ENCODE measurements around the gene TMEM109. TPM values are rescaled to one million over a fixed set of nuclear protein-coding genes. Genes with fewer than 3 reads are reported as not detected.
"Not testable (repeated sequence)": the region's sequence is repeated elsewhere in the genome, so short reads cannot be mapped to it uniquely, and the experiment has no call there.

Gene TMEM109
- total RNA-seq, 1 donor from 2014 or later = 80.2 TPM

DNA sequence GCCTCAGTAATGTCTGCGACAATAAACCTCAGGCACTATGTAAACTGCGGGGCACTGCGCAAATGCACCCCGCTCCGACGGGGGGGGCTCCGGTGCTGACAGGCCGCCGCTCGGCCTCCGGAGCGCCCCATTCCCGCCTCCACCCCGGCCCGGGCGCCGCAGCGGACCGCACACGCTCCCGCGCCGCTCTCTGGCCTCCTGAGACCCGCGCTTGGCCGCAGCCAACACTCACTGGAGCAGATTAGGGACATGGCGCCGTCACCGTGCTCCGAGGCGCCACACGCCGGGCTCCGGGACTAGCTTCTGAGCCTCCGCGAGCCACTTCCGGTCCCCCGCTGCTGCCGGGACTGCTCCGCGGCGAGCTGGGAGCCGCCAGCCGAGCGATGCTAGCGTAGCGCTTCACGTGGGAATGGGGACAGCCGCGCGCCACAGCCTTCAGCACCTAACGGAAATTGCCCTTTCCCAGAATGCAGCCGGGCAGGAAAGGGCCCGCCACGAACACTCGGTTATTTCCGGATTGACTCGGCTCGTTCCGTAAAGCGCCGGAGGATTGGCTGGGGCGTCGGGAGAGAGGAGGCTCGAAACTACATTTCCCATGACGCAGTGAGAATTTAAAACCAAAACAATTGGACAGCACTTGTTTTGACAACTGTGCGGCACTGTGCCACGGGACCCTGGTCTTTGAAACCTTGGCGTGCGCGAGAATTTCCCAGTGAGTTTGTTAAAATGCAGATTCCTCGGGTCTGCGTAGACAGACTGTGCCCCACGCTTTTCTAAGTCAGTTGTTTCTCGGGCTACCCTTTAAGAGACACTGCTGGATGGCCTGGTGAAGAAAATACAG, 7.6 kb upstream of the TMEM109 start, which contains the start of gene PRPF19:
TSS of gene PRPF19 (minus strand) at position 454 of the 841 bp plus-strand sequence. CDS start at position 251, 203 bp downstream.
- peak; percentile 99 for DNase-seq (ENCODE audit: low spot score)
- intact Hi-C loops (cut with DNase I) = loop anchor here (5.0 kb wide), 1 partner anchor 64 kb away; the partner anchor contains the start of gene CCDC86

DNA sequence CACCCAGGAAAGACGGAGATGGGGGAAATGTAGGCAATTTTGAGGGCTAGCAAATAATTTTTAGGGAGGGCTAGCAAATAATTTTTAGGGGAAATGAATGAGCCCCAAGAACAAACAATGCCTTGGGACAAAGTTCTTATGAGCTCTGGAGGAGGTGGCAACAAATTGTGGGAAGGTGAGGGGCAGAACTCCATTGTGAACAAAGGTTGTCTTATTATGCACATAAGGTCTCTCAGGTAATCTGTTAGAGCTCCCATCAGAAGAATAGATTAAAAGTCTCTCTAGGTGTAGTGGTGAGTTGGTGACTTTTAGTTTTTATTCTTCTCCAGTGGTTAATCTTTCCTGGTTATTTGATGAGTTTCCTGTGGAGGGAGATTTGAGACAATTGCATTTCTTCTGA, 5.2 kb upstream of the TMEM109 start:
- intact Hi-C loops (cut with DNase I) = loop anchor here (5.0 kb wide), 1 partner anchor 67 kb away; the partner anchor contains the start of gene CCDC86
- DNase-seq (ENCODE audit: low spot score) = no peak

DNA sequence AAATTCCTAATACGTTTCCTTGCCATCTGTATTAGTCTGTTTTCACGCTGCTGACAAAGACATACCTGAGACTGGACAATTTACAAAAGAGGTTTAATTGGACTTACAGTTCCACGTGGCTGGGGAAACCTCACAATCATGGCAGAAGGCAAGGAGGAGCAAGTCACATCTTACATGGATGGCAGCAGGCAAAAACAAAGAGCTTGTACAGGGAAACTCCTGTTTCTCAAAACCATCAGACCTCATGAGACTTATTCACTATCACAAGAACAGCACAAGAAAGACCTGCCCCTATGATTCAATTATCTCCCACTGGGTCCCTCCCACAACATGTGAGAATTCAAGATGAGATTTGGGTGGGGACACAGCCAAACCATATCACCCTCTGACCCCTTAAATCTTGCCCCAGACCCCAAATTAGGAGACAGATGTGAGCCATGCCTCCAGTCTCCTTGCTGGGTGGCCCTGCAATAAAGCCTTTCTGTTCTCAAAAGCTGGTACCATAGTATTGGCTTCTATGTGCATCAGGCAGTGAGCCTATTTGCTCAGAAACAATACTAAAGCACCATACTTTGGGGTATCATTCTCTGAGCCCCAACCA, 4.2 kb upstream of the TMEM109 start:
- not testable (repeated sequence) for DNase-seq (ENCODE audit: low spot score)
- intact Hi-C loops (cut with DNase I) = loop anchor here (5.0 kb wide), 1 partner anchor 67 kb away; the partner anchor contains the start of gene CCDC86

DNA sequence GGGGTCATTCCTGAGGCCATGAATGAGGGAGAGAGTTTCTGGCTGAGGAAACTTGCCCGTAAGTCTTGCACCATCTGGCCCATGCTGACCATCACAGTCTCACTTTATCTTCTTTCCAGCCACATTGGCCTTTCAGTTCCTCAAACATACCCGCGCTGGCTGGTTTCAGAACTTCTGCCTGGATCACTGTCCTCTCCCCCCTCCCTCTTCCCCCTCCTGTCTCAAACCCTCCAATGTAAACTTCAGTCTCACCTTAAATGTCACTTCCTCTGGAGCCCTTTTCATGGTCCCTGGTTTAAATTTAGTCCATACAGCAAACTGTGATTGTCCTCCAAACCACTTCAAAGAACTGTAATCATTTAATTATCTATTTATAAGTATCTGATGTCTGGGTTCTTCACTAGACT, 3.7 kb upstream of the TMEM109 start:
- intact Hi-C loops (cut with DNase I) = no loop called here
- no peak for DNase-seq (ENCODE audit: low spot score)

DNA sequence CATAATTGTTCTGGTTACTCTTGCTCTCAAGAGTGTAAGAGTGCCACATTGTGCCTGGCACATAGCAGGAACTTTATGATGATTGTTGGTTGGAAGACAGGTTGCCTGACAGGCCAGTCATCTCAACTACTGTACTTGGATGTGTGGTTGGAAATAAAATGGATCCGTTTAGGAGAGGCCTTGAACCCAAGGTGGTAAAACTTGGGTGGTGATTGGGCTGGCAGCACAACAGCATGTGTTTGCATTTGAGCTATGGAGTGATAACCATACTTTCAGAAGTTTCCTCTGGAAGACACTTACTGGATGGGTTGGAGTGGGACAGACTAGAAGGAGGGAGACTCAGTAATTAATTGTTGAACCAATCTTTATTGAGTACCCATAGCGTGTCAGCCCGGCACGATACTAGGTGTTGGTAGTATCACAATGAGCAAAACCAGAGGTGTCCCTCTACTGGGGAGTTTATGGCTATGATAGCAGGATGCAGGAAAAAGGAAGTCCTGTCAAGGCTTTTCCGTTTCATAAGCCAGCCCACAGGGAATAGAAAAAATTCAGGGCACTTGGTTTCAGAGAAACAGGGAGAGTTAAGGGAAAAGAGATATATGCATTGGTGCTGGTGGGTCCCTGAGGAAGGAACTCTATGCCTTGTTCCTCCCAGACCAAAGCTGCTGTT, 3.1 kb upstream of the TMEM109 start:
- intact Hi-C loops (cut with DNase I) = no loop called here
- no peak for DNase-seq (ENCODE audit: low spot score)

DNA sequence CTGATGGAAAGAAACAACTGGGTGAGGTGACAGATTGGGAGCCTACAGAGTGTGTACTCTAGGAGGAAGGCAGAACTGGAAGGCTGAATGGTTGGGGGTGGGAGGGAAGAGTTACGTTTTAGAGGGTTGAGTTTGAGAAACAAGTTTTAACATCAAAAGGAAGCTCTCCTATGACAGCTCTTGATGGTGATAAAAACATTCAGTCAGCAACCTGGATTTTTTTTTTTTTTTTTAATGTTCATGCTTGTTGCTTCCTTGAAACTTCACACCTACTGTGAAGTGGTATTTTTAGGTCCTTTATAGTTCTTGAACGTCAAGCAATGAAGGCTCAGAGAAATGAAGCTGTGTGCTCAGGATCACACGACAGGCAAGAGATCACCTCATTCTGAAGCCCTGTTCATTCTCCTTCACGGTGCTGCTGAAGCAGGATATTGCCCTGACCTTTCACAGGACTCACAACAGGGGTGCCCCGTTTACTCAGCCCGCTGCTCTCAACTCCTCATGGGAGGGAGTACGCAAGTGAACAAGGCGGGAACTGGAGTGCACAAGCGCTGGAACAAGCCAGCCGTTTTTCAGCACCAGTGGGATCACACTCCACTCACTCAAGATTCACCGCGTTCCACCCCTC, 1.6 kb upstream of the TMEM109 start:
- DNase-seq (ENCODE audit: low spot score) = no peak
- intact Hi-C loops (cut with DNase I) = no loop called here

DNA sequence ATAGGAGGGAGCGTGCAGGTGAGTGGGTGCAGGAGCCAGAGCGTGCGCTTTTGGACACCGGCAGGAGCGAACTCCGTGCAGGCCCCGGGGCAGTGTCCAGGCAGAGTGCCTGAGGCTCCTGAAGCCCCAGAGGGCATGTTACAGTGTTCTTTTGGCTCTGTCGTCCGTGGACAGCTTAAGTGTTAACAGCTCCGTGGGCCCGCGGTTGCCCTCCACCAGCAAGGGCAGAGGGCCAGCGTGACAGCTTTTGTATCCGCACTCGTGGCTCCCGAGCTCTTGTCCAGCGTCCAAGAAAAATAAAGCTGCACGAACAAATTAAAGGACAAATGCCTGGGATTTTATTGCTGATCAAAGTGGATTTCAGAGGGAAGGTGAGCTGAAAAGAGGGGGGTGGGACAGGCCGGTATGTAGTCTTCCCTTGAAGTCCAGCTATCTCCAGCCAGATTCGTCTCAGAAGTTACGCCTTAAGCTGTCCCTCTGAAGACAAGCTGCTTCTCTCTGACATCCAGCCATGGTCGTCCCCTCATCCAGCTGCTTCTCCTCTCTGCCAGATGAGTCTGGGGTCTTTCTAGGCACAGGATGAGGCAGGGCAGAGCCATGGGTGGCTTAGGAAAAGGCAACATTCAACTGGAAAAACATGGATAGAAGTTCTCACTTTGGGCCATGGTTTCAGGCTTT, 968 bp upstream of the TMEM109 start:
- intact Hi-C loops (cut with DNase I) = no loop called here

DNA sequence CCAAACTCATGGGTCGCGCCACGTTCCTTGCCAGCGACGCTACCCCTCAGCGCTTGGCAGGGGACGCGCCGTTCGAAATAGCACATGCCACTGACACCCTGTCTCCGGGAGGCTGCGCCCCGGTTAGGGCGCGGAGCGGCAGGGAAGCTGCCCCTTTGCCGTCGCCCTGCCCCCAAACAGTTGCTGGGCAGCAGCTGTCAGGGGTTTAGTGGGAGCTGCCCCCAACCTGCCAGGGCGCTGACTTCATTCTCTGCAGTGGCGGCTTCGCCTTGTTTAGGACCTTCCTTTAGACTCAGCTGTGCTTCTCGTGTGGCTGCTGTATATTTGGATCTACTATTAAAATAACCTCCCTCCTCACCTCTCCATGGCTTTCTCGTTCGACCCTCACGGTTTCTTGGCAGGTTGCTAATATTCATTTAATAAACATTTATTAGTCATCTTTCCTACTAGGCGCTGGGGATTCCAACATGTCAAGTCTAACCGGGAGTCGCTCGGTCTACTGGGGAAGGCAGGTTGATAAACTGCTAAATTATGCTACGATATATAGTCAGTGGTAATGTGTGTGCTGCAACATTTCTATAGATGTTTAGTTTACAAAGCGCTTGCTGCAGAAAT, 782 bp downstream of the TMEM109 start:
- DNase-seq (ENCODE audit: low spot score) = no peak
- intact Hi-C loops (cut with DNase I) = no loop called here

More for the DNA sequence above, 968 bp upstream of the TMEM109 start:
- DNase-seq (ENCODE audit: low spot score) = no peak

DNA sequence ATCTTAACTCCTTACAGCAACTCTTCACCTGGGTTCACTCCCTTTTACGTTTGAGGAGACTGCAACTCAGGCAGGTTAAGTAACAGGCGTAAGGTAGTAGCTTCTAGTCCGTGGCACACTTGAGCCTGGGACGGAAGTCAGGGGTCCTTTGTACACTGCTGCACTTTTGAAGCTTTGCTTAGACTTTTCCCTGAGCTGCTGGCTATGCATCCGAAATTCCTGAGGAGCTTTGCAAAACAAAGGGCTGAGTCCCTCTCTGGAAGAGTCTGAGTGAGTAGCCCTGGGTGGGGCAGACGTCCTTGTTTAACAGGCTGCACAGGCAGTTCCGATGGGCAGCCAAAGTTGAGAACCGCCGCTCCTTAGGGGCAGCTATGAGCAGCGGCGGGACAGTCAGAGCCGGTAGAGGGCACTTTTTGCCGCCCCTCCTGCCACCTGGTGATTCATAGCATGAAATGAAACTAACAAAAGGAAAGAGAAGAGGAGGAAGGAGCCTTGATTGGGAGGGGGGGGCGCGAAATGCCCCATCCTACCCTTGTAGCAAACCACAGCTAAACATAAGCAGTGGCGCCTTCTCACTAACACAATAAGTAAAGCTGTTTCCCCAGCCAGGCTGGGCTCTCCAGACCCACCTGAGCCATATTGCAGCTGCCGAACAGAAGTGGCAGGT, 1.4 kb downstream of the TMEM109 start:
- intact Hi-C loops (cut with DNase I) = no loop called here
- no peak for DNase-seq (ENCODE audit: low spot score)

DNA sequence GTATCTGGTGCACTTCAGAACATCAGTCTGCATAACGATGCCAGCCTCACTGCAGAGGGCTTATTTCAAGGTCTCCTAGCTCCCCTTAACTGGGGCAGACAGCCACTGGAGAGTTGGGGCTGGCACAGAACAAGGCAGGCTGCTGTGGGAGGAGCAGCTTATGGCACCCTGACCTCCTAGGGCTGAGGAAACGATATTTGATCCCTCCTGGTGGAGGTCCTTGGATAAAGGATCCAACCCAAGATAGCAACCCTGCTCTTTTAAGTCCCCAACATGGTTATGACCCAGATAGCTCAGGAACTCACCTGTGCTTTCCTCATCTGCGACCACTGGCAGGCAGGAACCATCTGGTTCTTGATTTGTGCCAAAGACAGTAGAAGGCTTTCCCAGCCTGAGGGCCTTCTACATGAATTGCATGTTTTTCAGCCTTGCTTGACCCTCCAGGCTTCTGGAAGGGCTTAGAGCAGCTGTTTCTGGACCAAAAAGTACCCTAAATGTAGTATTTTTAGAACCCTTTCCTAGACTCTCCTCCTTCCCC, 2.8 kb downstream of the TMEM109 start:
- intact Hi-C loops (cut with DNase I) = no loop called here
- no peak for DNase-seq (ENCODE audit: low spot score)

DNA sequence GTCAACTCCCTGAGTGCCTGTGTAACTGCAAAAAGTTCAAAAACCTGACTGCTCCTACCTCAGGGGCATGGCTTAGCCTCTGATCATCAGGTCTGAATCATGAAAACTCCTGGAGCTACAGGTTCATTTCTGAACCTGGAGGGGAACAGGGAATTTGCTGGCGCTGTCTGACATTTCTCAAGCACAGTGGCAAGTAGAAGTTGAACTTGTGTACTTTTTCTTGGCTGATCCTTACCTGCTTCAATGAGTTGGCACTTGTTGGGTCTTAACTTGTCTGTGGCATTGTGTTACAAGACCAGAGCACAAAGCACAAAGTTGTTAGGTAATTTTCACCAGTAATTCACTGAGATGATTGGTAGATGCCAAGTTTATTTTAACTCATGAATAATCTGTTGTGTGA, 3.3 kb downstream of the TMEM109 start:
- no peak for DNase-seq (ENCODE audit: low spot score)
- intact Hi-C loops (cut with DNase I) = no loop called here

DNA sequence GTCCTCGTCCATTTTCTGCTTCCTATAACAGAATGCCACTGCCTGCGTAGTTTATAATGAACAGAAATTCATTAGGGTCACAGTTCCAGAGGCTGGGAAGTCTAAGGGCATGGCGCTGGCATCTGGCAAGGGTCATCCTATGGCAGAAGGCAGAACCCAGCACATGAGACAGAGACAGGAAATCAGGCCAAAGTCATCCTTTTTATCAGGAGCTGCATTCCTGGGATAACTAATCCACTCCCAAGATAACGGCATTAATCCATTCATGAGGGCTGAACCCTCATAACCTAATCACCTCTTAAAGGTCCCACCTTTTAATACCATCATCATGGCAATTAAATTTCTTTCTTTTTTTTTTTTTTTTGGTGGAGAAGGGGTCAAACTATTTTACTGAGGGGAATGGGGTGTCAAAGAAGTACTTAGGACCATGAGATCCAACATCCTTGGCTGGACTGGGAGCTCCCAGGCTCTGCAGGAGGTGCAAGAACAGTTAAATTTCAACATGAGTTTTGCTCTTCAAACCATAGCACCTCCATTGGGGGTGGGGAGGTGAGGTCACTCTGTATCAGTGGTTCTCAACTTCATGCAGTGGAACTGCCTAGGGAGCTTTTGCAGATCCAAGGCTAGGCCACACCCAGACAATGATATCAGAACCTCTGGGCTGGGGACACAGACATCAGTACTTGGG, 4.4 kb downstream of the TMEM109 start:
- intact Hi-C loops (cut with DNase I) = no loop called here
- no peak for DNase-seq (ENCODE audit: low spot score)

DNA sequence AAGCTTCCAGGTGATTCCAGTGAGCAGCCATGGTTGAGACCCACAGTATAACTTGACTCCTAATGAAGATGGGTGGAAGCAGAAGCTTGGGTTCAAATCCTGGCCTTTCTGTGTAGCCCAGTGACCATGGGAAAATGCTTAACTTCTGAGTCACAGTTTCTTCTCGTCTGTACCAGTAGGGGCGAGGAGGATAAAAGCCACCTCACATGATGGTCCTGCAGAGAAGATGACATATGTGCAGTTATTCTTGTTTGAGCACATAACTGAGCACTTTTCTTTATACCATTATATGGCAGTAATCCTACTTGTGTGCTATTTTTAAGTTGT, 4.9 kb downstream of the TMEM109 start:
- DNase-seq (ENCODE audit: low spot score) = no peak
- intact Hi-C loops (cut with DNase I) = no loop called here

DNA sequence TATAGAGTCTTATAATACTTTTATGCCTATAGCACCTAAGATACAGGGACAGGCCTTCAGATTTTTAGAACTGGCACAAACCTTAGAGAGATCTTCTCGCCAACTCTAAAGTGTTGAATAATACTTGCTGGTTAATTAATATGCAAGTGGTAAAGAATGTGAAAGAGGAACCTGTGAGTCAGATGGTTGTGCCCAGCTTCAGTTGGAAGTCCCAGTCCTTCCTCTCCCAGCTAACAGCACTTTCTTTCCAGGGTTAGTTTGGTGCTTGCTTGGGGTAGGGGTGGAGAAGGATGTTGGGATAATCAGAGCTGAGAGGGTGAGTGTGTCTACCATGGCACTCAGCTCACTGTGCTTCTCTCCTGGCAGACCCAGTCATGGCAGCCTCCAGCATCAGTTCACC, 5.4 kb downstream of the TMEM109 start:
- intact Hi-C loops (cut with DNase I) = no loop called here
- no peak for DNase-seq (ENCODE audit: low spot score)

DNA sequence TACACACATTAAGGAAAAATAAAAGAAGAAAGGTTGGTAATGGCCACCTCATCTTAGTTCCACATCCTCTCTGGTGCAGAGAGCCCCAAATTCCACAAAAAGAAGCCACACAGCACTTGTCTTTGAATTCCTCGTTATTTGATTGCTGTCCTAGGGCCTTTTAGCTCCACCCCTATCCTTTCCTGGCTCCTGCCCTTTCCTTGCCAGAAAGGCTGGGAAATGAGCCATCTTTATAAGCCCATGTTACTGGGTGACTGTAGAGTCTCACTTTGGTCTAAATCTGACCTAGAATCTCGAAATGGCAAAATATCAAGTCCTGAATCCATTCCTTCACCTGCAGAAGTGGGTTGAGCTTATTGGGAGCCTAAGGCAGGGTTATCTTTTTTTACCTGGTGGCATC, 6.0 kb downstream of the TMEM109 start:
- intact Hi-C loops (cut with DNase I) = no loop called here
- no peak for DNase-seq (ENCODE audit: low spot score)

DNA sequence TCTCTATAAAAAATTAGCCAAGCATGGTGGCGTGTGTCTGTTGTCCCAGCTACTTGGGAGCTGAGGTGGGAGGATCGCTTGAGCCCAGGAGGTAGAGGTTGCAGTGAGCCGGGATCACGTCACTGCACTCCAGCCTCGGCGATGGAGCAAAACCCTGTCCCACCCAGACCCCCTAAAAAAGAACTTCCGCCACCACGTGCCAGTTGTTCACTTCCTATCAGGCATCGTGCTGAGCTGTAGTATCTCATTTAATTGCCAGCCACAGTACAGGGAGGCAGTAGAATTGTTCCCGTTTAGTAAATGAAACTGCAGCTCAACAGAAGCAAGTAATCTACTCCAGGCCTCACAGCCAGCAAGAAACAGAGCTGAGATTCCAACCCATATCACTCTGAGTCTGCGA, 7.3 kb downstream of the TMEM109 start:
- no peak for DNase-seq (ENCODE audit: low spot score)
- intact Hi-C loops (cut with DNase I) = no loop called here

DNA sequence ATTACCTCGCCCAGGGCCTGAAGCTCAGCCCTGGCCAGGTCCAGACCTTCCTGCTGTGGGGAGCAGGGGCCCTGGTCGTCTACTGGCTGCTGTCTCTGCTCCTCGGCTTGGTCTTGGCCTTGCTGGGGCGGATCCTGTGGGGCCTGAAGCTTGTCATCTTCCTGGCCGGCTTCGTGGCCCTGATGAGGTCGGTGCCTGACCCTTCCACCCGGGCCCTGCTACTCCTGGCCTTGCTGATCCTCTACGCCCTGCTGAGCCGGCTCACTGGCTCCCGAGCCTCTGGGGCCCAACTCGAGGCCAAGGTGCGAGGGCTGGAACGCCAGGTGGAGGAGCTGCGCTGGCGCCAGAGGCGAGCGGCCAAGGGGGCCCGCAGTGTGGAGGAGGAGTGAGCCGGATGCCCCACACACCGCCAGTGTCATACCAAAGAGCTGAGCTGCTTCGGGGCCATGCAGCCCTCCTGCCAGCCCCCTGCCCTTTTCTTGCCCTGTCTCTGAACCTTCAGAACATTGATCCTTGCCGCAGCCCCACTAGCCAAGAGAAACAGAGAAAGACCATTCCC, 7.9 kb downstream of the TMEM109 start:
- no peak for DNase-seq (ENCODE audit: low spot score)
- intact Hi-C loops (cut with DNase I) = no loop called here
